GM23338 (cell line): ENCODE measurements around the gene GLIS2.

ENCODE experiments used
- CREB1 ChIP-seq: fragments of 250-450 bp; sonication (Bioruptor Pico); IDR thresholded peaks from 2 replicates; pipeline ENCODE4 v1.5.0; 2020; ENCODE audit warnings: low read depth, mild to moderate bottlenecking, moderate library complexity
- CTCF ChIP-seq, 2 experiments: fragments of 200-600 bp in 1 of 2; sonication (generic) in 1 of 2; conservative IDR thresholded peaks; 2 replicates each; pipeline versions ENCODE4 v1.5.1 to v1.6.1; 2016 to 2017; ENCODE audit warnings: antibody characterized with exemption in 2 of 2, low read depth in 2 of 2, mild to moderate bottlenecking in 2 of 2, moderate library complexity in 1 of 2
- EZH2 ChIP-seq: fragments of 200-600 bp; sonication (generic); IDR thresholded peaks from one replicate; pipeline ENCODE4 v1.8.0; 2017; ENCODE audit warnings: antibody characterized with exemption, mild to moderate bottlenecking, low read depth; ENCODE audit not compliant: unreplicated experiment
- EZH2phosphoT487 ChIP-seq: fragments of 200-600 bp; sonication (generic); IDR thresholded peaks from one replicate; pipeline ENCODE4 v1.8.1; 2018; ENCODE audit warnings: antibody characterized with exemption; ENCODE audit not compliant: unreplicated experiment
- JUNB ChIP-seq: IDR thresholded peaks from one replicate; pipeline ENCODE4 v1.6.1; 2016; ENCODE audit warnings: antibody characterized with exemption; ENCODE audit not compliant: unreplicated experiment
- NANOG ChIP-seq: IDR thresholded peaks from 2 replicates; pipeline ENCODE4 v1.6.1; 2016; ENCODE audit warnings: antibody characterized with exemption, borderline replicate concordance
- POLR2AphosphoS5 ChIP-seq: IDR thresholded peaks from 2 replicates; pipeline ENCODE4 v1.6.1; 2016; ENCODE audit warnings: antibody characterized with exemption, low read depth
- REST ChIP-seq: IDR thresholded peaks from one replicate; pipeline ENCODE4 v1.6.1; 2018; ENCODE audit warnings: antibody characterized with exemption; ENCODE audit not compliant: unreplicated experiment
- STAT1 ChIP-seq: IDR thresholded peaks from one replicate; pipeline ENCODE4 v1.6.1; 2016; ENCODE audit warnings: antibody characterized with exemption; ENCODE audit not compliant: unreplicated experiment
- ZNF114 ChIP-seq: fragments of 250-450 bp; sonication (Bioruptor Pico); IDR thresholded peaks from 2 replicates; pipeline ENCODE4 v1.5.0; 2020; ENCODE audit warnings: mild to moderate bottlenecking, moderate library complexity
- ZNF331 ChIP-seq: fragments of 250-450 bp; sonication (Bioruptor Pico); IDR thresholded peaks from 2 replicates; pipeline ENCODE4 v1.5.0; 2020; ENCODE audit warnings: low read depth, mild to moderate bottlenecking, moderate library complexity
- ZNF462 ChIP-seq: fragments of 250-450 bp; sonication (Bioruptor Pico); IDR thresholded peaks from 2 replicates; pipeline ENCODE4 v1.5.0; 2020; ENCODE audit warnings: mild to moderate bottlenecking, moderate library complexity

- TF ChIP-seq CTCF (conservative IDR thresholded peaks at IDR 0.05; ENCODE audit: low read depth in 2 of 2) (0 out of 4 replicates have a peak, but pooled peaks of 1 of the 2 experiments have one; percentile 18), REST (no peak), POLR2AphosphoS5 (no peak), NANOG (no peak), EZH2 (no peak), JUNB (no peak), CREB1 (no peak), ZNF462 (CRISPR knock-in tag) (no peak), EZH2phosphoT487 (no peak), STAT1 (no peak), ZNF114 (no peak), ZNF331 (CRISPR knock-in tag) (no peak)
These were observed 1.2 kb upstream of the GLIS2 start for GRCh38 chr16:4314532-4315185.
